GM18907 (cell line): ENCODE measurements around the gene PAPOLB.

Experiments used
- ATAC-seq: cut with Tn5 transposase; IDR thresholded peaks from one replicate; pipeline ENCODE4 v1.9.1; 2021; ENCODE audit warnings: mild to moderate bottlenecking, moderate library complexity; ENCODE audit not compliant: unreplicated experiment

PAPOLB gene

GRCh38 chr7:4842319-4843064, 19.3 kb downstream of the PAPOLB start:
- ATAC-seq = no peak

DNA sequence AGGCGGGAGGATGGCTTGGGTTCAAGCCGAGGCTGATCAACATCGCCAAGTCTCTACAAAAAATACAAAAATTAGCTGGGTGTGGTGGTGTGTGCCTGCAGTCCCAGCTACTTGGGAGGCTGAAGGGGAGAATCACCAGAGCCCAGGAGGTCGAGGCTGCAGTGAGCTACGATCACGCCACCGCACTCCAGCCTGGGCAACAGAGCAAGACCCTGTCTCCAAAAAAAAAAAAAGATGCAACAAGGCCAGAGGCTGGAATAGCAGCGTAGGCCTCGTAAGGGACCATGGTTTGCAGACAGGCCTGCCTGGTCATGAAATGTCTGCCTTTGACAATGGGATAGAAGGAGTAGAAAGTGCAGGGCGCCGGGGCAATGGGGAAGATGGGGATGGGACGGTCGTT, 20.0 kb downstream of the PAPOLB start:
- no peak for ATAC-seq

GRCh38 chr7:4841007-4841784, 20.6 kb downstream of the PAPOLB start:
- no peak for ATAC-seq

DNA sequence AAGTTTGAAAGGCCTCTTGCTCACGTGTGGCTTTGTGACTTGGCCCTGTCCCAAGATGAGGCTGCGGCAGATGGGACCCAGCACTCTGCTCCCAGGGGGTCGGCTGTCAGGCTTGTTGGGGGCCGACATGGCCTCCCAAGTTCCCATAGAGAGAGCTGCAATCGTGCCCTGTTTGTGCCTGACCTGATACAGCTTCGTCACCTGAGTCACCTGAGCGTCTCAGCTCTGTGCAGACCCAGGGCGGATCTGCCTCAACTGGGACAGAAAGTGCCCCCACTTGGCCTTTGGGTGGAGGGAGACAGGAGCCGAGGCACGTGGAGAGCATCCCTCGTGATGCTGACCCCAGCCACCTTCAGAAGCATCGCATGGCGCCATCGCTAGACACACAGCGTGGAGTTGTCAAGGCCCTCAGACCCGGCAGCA, 21.7 kb downstream of the PAPOLB start:
- ATAC-seq = no peak

DNA sequence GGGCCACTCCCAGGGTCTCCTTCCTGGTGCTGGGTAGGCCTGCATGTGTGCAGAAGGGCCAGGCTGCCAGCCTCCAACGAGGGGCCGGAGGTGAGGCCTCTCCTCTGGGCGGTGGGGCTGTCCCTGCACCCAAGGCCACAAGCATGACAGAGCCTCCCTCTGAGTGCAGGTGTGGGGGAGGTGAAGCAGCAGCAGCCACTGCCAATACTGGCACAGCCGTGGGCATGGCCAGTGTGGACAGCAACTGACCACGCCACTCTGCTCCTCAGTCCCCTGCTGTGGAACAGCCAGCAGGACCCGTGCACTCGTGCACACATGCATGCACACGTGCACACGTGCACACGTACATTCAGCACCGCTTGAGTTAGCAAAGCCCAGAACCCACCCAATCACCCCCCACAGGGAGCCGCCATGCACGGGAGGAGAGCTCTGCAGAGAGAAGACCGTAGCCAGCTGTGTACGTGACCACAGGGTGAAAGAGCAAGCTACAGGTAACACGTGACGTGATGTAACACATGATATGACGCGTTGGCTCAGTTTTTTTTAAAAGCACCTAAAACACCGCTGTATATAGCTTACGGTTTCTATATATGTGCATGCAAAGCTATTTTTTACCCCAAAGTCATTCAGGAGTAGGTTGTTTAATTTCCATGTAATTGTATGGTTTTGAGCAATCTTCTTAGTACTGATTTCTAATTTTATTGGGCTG, 23.1 kb downstream of the PAPOLB start:
- ATAC-seq = no peak

GRCh38 chr7:4837803-4838625, 23.8 kb downstream of the PAPOLB start:
- ATAC-seq = no peak

GRCh38 chr7:4837041-4837802, 24.6 kb downstream of the PAPOLB start:
- ATAC-seq = no peak

DNA sequence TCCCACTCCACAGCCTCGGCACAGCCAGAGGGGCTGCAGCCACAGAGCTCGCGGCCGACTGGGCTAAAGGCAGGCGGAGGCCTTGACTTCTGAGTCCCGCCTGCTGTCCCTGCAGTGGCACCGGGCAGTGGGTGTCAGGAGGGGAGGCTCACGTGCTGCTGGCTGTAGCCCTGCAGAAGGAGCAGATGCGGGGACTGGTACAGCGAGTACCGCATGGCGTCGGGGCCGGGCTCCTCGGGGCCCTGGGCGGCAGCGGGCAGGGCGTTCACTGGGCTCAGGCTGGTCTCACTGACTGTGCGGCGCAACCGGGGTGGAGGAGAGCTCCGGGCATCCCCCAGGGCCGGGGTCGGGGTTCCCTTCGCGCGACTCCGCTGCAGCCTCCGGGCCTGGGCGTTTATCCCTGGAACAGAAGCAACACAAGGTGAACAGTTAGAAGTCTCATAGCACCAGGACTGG, 25.6 kb downstream of the PAPOLB start:
- ATAC-seq = no peak

DNA sequence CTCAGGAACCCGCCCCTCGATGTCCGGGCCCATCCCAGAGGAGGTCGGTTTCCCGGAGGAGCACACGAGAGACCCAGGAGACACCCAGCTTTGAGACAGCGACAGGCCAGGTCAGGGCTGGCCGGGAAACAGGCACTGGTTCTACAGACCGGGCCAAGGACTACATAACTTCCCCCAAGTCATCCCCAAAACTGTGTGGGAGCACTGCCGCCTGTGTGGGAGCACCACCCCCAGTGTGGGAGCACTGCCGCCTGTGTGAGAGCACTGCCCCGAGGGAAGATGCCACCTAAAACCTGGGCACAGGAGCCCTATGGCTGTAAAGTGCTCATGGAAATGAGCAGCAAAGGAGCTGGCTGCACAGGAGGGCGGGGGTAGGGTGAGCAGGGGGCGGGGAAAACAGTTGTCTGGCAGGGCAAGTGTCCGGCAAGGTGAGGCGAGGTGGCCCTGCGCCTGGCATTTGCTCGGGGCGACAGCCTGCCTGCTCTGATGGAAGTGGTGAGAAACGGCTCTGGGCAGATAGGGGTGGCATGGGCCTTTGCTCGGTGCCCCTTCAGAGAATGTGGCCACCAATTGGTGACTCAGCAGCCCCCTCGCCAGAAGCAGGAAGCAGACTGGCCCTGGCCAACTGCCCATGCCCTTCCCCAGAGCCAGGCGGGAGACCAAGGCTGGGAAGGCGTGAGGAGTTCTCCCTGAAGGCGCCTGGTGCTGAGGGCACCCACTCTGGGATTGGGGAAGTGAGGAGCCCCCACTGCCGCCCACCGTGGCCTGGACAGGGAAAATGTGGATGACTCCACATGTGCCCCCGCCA, 26.2 kb downstream of the PAPOLB start:
- ATAC-seq = no peak

- ATAC-seq = no peak
Measured at GRCh38 chr7:4834601-4835397, 27.0 kb downstream of the PAPOLB start.

GRCh38 chr7:4833691-4834600, 27.9 kb downstream of the PAPOLB start:
- no peak for ATAC-seq

- ATAC-seq = no peak
Measured at GRCh38 chr7:4833176-4833575, 28.7 kb downstream of the PAPOLB start.

- ATAC-seq = no peak
Measured at GRCh38 chr7:4832711-4833110, 29.1 kb downstream of the PAPOLB start.

DNA sequence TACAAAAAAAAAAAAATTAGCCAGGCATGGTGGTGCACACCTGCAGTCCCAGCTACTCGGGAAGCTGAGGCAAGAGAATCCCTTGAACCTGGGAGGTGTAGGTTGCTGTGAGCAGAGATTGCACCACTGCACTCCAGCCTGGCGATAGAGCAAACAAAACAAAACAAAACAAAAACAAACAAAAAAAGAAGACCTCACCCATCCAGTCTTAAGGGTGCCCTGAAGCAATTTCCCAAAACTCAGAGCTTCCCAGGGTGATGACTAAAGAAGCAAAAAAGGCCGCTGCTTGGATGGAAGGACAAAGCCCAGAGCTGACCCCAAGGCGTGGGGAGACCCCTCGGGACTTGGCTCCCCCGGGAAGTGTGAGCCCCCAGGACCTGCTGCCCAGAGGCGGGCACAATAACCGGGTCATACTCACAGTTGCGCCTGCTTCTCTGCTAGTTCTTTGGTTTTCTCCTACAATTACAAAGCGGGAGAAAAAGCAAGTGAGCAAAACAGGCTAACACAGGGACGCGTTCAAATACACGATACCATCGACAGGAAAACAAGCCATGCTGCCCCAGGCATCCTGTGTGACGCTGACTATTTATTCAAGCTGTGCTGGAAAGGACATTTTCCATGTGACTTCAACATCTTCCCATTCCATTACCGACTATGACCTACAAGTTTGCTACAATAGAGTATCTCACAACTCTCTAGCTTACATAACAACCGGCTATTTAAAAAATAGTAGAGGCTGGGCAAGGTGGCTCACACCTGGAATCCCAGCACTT, 29.9 kb downstream of the PAPOLB start:
- ATAC-seq = no peak

GRCh38 chr7:4830176-4830575, 31.7 kb downstream of the PAPOLB start:
- ATAC-seq = no peak

GRCh38 chr7:4828720-4829383, 33.0 kb downstream of the PAPOLB start:
- no peak for ATAC-seq
